Activated naive CD4-positive, alpha-beta T cell treated with anti-CD3 and anti-CD28 coated beads, Interleukin-2, amount 10 ng/mL, durations not matched to agents 7 days and 5 days (primary cell): ENCODE results near the gene FBH1.

ENCODE experiments used
- CTCF ChIA-PET: fragments of 350-600 bp; sonication (Branson Sonifier 250); formaldehyde crosslinking; loops from one replicate; lab custom pipeline; 2021; ENCODE audit warnings: antibody characterized with exemption; lab: Charles Lee
- DNase-seq: peaks from one replicate; pipeline ENCODE4 v3.0.0-alpha.2; 2020
- H3K27ac Mint-ChIP-seq: one replicate; pipeline ENCODE4 v1.8.0; 2021; ENCODE audit warnings: mild to moderate bottlenecking, moderate library complexity, mixed read lengths
- H3K27me3 Mint-ChIP-seq: one replicate; pipeline ENCODE4 v1.8.0; 2021; ENCODE audit warnings: mild to moderate bottlenecking, mixed read lengths
- H3K36me3 Mint-ChIP-seq: one replicate; pipeline ENCODE4 v1.8.0; 2021; ENCODE audit warnings: mixed read lengths
- H3K4me1 Mint-ChIP-seq: one replicate; pipeline ENCODE4 v1.8.0; 2021; ENCODE audit warnings: mixed read lengths
- H3K4me3 Mint-ChIP-seq: one replicate; pipeline ENCODE4 v1.8.0; 2021; ENCODE audit warnings: mild to moderate bottlenecking, moderate library complexity, mixed read lengths
- H3K9me3 Mint-ChIP-seq: one replicate; pipeline ENCODE4 v1.8.0; 2021; ENCODE audit warnings: mixed read lengths

FBH1 gene

GRCh38 chr10:5888843-5889623, 1.0 kb upstream of the FBH1 start:
- peaks cover 37% of the 10 kb centered on the region for H3K36me3 Mint-ChIP-seq
- H3K27me3 Mint-ChIP-seq: no peaks in the 10 kb centered on the region
- peak; percentile 64 for DNase-seq
- peaks cover 46% of the 10 kb centered on the region for H3K4me1 Mint-ChIP-seq
- H3K27ac Mint-ChIP-seq: peak overlapping the region; percentile 40
- CTCF ChIA-PET: interaction anchor here (1.1 kb wide), 1 partner anchor 9 kb away, joined by 5 read pairs; no protein-coding TSS in a partner anchor
- peak overlapping the region; percentile 84 for H3K4me3 Mint-ChIP-seq
- no peaks in the 10 kb centered on the region for H3K9me3 Mint-ChIP-seq

GRCh38 chr10:5890452-5890915, 441 bp downstream of the FBH1 start:
- Mint-ChIP-seq H3K36me3 (peaks cover 42% of the 10 kb centered on the region), H3K27ac (peak overlapping the region; percentile 81), H3K27me3 (no peaks in the 10 kb centered on the region), H3K4me1 (peaks cover 59% of the 10 kb centered on the region), H3K9me3 (no peaks in the 10 kb centered on the region), H3K4me3 (peak overlapping the region; percentile 90)
- CTCF ChIA-PET: interaction anchor here (0.5 to 0.7 kb wide), 2 partner anchors 92 to 268 kb away, joined by 3 to 4 read pairs; no protein-coding TSS in a partner anchor
- no peak for DNase-seq

- Mint-ChIP-seq H3K27ac (peak overlapping the region; percentile 81), H3K4me3 (peak overlapping the region; percentile 90), H3K9me3 (no peaks in the 10 kb centered on the region), H3K36me3 (peaks cover 42% of the 10 kb centered on the region), H3K27me3 (no peaks in the 10 kb centered on the region), H3K4me1 (peaks cover 65% of the 10 kb centered on the region)
- no peak for DNase-seq
- CTCF ChIA-PET: interaction anchor here (0.7 kb wide), 1 partner anchor 268 kb away, joined by 3 read pairs; no protein-coding TSS in a partner anchor
Observed at GRCh38 chr10:5891009-5891408, 966 bp downstream of the FBH1 start.

- Mint-ChIP-seq H3K9me3 (no peaks in the 10 kb centered on the region), H3K36me3 (peaks cover 45% of the 10 kb centered on the region), H3K27ac (no peak overlapping the region), H3K4me1 (peaks cover 73% of the 10 kb centered on the region), H3K27me3 (no peaks in the 10 kb centered on the region), H3K4me3 (peak overlapping the region; percentile 25)
- CTCF ChIA-PET: interaction anchor here (1.4 kb wide), 1 partner anchor 12 kb away, joined by 3 read pairs; no protein-coding TSS in a partner anchor
- no peak for DNase-seq
Observed at GRCh38 chr10:5892007-5892406, 2.0 kb downstream of the FBH1 start.

- Mint-ChIP-seq H3K27ac (no peak overlapping the region), H3K27me3 (no peaks in the 10 kb centered on the region), H3K9me3 (peaks cover 5% of the 10 kb centered on the region), H3K4me1 (peaks cover 71% of the 10 kb centered on the region), H3K36me3 (peaks cover 56% of the 10 kb centered on the region), H3K4me3 (no peak overlapping the region)
- CTCF ChIA-PET: no interaction called here
- no peak for DNase-seq
Observed at GRCh38 chr10:5893321-5893720, 3.3 kb downstream of the FBH1 start.

- Mint-ChIP-seq H3K27ac (peak overlapping the region; percentile 79), H3K4me1 (peaks cover 65% of the 10 kb centered on the region), H3K4me3 (no peak overlapping the region), H3K36me3 (peaks cover 64% of the 10 kb centered on the region), H3K27me3 (no peaks in the 10 kb centered on the region), H3K9me3 (peaks cover 5% of the 10 kb centered on the region)
- CTCF ChIA-PET: no interaction called here
- DNase-seq: no peak
Observed at GRCh38 chr10:5894403-5894802, 4.4 kb downstream of the FBH1 start.

- H3K4me3 Mint-ChIP-seq: no peak overlapping the region
- CTCF ChIA-PET: no interaction called here
Observed at GRCh38 chr10:5894873-5895272, 4.8 kb downstream of the FBH1 start.

GRCh38 chr10:5895365-5895764, 5.3 kb downstream of the FBH1 start:
- no peak for DNase-seq
- Mint-ChIP-seq H3K27me3 (no peaks in the 10 kb centered on the region), H3K4me3 (peak overlapping the region; percentile 48), H3K9me3 (peaks cover 5% of the 10 kb centered on the region), H3K27ac (peak overlapping the region; percentile 97), H3K4me1 (peaks cover 65% of the 10 kb centered on the region), H3K36me3 (peaks cover 65% of the 10 kb centered on the region)
- CTCF ChIA-PET: no interaction called here

More at GRCh38 chr10:5894873-5895272, 4.8 kb downstream of the FBH1 start:
- peak overlapping the region; percentile 22 for H3K27ac Mint-ChIP-seq
- H3K27me3 Mint-ChIP-seq: no peaks in the 10 kb centered on the region
- DNase-seq: no peak
- H3K9me3 Mint-ChIP-seq: peaks cover 5% of the 10 kb centered on the region
- peaks cover 65% of the 10 kb centered on the region for H3K36me3 Mint-ChIP-seq
- H3K4me1 Mint-ChIP-seq: peaks cover 65% of the 10 kb centered on the region

GRCh38 chr10:5895804-5896203, 5.8 kb downstream of the FBH1 start:
- peak overlapping the region; percentile 48 for H3K4me3 Mint-ChIP-seq
- peaks cover 5% of the 10 kb centered on the region for H3K9me3 Mint-ChIP-seq
- peaks cover 62% of the 10 kb centered on the region for H3K4me1 Mint-ChIP-seq
- no peaks in the 10 kb centered on the region for H3K27me3 Mint-ChIP-seq
- peak overlapping the region; percentile 97 for H3K27ac Mint-ChIP-seq
- H3K36me3 Mint-ChIP-seq: peaks cover 65% of the 10 kb centered on the region
- peak; percentile 50 for DNase-seq
- CTCF ChIA-PET: no interaction called here

GRCh38 chr10:5896208-5897052, 6.4 kb downstream of the FBH1 start:
- no peak for DNase-seq
- peaks cover 56% of the 10 kb centered on the region for H3K4me1 Mint-ChIP-seq
- CTCF ChIA-PET: interaction anchor here (0.6 kb wide), 1 partner anchor 24 kb away, joined by 3 read pairs; no protein-coding TSS in a partner anchor
- H3K27ac Mint-ChIP-seq: peak overlapping the region; percentile 97
- peaks cover 5% of the 10 kb centered on the region for H3K9me3 Mint-ChIP-seq
- H3K4me3 Mint-ChIP-seq: peak overlapping the region; percentile 48
- H3K36me3 Mint-ChIP-seq: peaks cover 61% of the 10 kb centered on the region
- H3K27me3 Mint-ChIP-seq: no peaks in the 10 kb centered on the region

- H3K9me3 Mint-ChIP-seq: peaks cover 5% of the 10 kb centered on the region
- no peaks in the 10 kb centered on the region for H3K27me3 Mint-ChIP-seq
- peaks cover 59% of the 10 kb centered on the region for H3K36me3 Mint-ChIP-seq
- H3K4me1 Mint-ChIP-seq: peaks cover 51% of the 10 kb centered on the region
- peak overlapping the region; percentile 16 for H3K27ac Mint-ChIP-seq
- CTCF ChIA-PET: no interaction called here
- no peak for DNase-seq
- no peak overlapping the region for H3K4me3 Mint-ChIP-seq
Observed at GRCh38 chr10:5897053-5897340, 7.0 kb downstream of the FBH1 start.

- peaks cover 57% of the 10 kb centered on the region for H3K36me3 Mint-ChIP-seq
- CTCF ChIA-PET: no interaction called here
- H3K9me3 Mint-ChIP-seq: peaks cover 5% of the 10 kb centered on the region
- DNase-seq: no peak
- no peak overlapping the region for H3K27ac Mint-ChIP-seq
- H3K4me1 Mint-ChIP-seq: peaks cover 46% of the 10 kb centered on the region
- no peak overlapping the region for H3K4me3 Mint-ChIP-seq
- no peaks in the 10 kb centered on the region for H3K27me3 Mint-ChIP-seq
Observed at GRCh38 chr10:5897504-5897903, 7.5 kb downstream of the FBH1 start.

GRCh38 chr10:5898163-5898562, 8.1 kb downstream of the FBH1 start:
- H3K36me3 Mint-ChIP-seq: peaks cover 54% of the 10 kb centered on the region
- peaks cover 46% of the 10 kb centered on the region for H3K4me1 Mint-ChIP-seq
- H3K27ac Mint-ChIP-seq: no peak overlapping the region
- H3K4me3 Mint-ChIP-seq: no peak overlapping the region
- peaks cover 5% of the 10 kb centered on the region for H3K9me3 Mint-ChIP-seq
- DNase-seq: no peak
- H3K27me3 Mint-ChIP-seq: no peaks in the 10 kb centered on the region
- CTCF ChIA-PET: no interaction called here

GRCh38 chr10:5900247-5900646, 10.2 kb downstream of the FBH1 start:
- no peak for DNase-seq

More at GRCh38 chr10:5900247-5900646, 10.2 kb downstream of the FBH1 start:
- Mint-ChIP-seq H3K4me1 (peaks cover 40% of the 10 kb centered on the region), H3K27ac (no peak overlapping the region), H3K4me3 (no peak overlapping the region), H3K27me3 (no peaks in the 10 kb centered on the region), H3K36me3 (peaks cover 53% of the 10 kb centered on the region), H3K9me3 (peaks cover 5% of the 10 kb centered on the region)
- CTCF ChIA-PET: interaction anchor here (1.0 kb wide), 1 partner anchor 9 kb away, joined by 3 read pairs; no protein-coding TSS in a partner anchor
